Uterus (tissue), 2 donors: ENCODE data around the gene TNFRSF6B.

Experiments
- POLR2A ChIP-seq, 2 donors: fragments of 450-650 bp; IDR thresholded peaks; one replicate each; pipeline ENCODE4 v1.6.1; 2016; ENCODE audit warnings: antibody characterized with exemption in 2 of 2, mild to moderate bottlenecking in 1 of 2, moderate library complexity in 1 of 2
- TF ChIP-seq, protein P1 (sequence below), 4 experiments: fragments of 200-600 bp in 2 of 4; fragments of 450-650 bp in 2 of 4; sonication (generic) in 2 of 4; IDR thresholded peaks; one replicate each; pipeline ENCODE4 v1.5.1; 2016 to 2019; ENCODE audit warnings: antibody characterized with exemption in 4 of 4, mild to moderate bottlenecking in 2 of 4, moderate library complexity in 1 of 4

DNA sequence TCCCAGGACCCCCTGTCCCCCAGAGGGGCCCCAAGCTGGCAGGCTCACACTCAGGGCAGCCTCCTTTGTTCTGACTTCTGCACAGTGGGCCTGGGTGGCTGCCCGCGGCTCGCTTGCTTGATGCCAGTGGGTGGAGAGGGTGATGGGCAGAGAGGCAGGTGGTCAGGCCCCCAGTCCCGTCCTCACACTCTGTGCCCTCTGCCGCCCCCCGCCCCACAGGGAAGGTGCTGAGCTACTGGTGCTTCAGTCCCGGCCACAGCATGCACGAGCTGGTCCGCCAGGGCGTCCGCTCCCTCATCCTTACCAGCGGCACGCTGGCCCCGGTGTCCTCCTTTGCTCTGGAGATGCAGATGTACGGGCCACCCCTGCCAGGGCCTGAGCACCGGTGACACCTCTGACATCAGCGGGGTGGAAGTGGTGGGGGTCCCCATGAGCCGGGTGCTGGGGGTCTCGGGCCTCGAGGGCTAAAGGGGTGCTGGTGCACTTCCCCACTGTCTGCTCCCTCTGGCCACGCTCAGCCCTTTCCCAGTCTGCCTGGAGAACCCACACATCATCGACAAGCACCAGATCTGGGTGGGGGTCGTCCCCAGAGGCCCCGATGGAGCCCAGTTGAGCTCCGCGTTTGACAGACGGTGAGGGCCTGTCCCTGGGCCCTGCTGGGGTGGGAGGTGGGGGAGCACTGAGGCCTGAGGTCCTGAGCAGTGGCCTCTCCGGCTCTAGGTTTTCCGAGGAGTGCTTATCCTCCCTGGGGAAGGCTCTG, 8.9 kb upstream of the TNFRSF6B start:
- TF ChIP-seq, protein P1, sequence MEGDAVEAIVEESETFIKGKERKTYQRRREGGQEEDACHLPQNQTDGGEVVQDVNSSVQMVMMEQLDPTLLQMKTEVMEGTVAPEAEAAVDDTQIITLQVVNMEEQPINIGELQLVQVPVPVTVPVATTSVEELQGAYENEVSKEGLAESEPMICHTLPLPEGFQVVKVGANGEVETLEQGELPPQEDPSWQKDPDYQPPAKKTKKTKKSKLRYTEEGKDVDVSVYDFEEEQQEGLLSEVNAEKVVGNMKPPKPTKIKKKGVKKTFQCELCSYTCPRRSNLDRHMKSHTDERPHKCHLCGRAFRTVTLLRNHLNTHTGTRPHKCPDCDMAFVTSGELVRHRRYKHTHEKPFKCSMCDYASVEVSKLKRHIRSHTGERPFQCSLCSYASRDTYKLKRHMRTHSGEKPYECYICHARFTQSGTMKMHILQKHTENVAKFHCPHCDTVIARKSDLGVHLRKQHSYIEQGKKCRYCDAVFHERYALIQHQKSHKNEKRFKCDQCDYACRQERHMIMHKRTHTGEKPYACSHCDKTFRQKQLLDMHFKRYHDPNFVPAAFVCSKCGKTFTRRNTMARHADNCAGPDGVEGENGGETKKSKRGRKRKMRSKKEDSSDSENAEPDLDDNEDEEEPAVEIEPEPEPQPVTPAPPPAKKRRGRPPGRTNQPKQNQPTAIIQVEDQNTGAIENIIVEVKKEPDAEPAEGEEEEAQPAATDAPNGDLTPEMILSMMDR (IDR thresholded peaks at IDR 0.05), result no peak
- no peak for TF ChIP-seq POLR2A (IDR thresholded peaks at IDR 0.05)
